ENCODE data around the gene ANKRD37.
"Not testable (repeated sequence)": the region's sequence is repeated elsewhere in the genome, so short reads cannot be mapped to it uniquely, and the experiment has no call there.

The ANKRD37 gene

DNA sequence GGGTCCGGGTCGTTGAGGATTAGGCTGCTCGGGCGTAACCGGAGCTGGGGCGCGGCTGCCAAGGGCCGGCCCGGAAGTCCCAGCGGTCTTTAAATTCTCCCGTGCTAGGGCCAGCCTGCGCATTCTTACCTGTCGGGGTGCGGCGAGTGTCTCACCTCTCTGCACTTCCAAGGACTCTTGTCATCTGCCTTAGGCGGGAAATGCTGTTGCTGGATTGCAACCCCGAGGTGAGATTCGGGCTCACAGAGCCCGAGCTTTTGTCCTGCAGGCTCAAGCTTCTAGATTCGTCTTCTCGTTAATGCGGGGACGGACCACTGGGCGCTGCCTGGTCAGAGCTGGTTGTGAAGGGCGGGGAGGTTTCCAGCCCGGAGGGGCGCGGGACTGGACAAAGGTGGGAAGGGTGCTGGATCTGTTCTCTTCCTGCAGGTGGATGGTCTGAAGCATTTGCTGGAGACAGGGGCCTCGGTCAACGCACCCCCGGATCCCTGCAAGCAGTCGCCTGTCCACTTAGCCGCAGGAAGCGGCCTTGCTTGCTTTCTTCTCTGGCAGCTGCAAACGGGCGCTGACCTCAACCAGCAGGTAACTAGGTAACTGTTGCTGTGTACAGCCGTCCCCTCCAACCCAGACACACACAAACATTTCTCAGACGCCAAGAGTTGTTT, at the start of gene ANKRD37:
ANKRD37 (plus strand) TSS at position 118 of the 662 bp plus-strand sequence; CDS start at position 201, 83 bp downstream.
- DNase-seq (ENCODE audit: low read depth, low spot score): no peak

GRCh38 chr4:185346975-185347601, 49.6 kb upstream of the ANKRD37 start:
- no peak for DNase-seq (ENCODE audit: low read depth, low spot score)

DNA sequence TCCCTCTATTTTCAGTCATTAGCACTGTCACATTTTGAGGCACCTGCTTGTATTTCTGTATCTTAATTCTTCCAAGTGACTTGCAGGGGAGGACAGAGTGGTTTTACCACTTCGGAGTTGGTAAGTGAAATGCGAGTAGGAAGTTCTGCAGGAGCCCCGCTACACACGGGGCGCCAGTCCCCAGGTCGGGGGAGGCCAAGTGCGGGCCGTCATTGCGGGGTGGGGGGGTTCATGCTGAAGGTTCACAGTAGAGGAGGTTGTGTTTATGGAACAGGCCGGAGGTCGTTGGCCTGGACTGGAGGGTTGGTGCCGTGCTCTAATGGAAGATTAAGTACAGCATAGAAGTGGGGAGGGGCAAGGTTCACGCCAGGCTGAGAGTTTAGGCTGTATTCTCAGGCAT, 45.0 kb upstream of the ANKRD37 start:
- DNase-seq (ENCODE audit: low read depth, low spot score): no peak

GRCh38 chr4:185352202-185352601, 44.4 kb upstream of the ANKRD37 start:
- no peak for DNase-seq (ENCODE audit: low read depth, low spot score)

- DNase-seq (ENCODE audit: low read depth, low spot score): no peak
Measured at GRCh38 chr4:185352741-185353140, 43.9 kb upstream of the ANKRD37 start.

GRCh38 chr4:185357211-185357610, 39.4 kb upstream of the ANKRD37 start:
- DNase-seq (ENCODE audit: low read depth, low spot score): no peak

DNA sequence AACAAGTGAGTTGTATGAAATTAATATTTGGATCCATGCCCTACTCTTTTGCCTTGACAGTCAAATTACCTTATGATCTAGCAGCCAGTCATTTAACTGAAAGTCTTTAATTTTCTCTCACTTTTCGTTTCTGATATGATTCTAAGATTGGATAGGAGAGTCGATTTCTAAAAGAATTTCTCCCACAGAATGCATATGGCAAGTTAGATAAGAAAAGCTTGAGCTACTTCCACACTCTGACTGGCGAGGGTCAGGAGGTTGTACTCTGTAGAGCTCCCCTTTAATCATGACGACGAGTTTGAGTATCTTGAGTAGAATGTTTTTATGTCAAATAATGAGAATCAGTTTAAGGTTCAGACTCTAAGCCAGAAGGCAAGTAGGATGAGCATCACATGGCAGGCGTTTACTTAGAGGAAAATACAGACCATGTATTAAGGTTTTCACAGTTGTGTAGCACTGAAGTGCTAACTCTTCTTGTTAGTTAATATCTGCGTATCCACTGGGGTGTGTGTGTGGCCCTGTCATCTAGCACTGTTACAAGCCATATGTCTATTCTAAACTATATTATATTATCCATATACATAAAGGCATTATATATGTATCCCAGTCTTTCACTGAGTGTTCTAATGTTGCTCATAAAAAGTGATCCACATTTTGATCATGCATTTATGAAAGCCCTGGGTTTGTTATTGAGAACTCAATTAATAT, 38.8 kb upstream of the ANKRD37 start:
- DNase-seq (ENCODE audit: low read depth, low spot score): no peak

DNA sequence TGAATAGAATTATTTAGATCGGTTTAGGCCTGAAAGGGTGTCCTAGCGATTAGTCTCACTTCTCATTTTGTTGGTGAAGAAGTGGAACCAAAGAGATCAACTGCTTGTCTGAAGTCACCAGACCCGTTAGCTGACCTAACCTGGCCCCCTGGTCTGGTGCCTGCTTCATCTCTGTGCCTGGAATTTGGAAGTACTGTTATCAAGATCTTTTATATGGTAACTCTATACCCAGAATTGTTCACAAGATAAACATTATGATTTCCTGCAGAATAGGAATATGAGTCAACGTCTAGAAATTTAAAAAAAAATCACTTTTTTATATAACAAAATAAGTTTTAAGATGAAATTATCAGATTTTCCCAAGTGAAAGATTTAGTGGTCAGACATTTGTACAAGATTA, 38.1 kb upstream of the ANKRD37 start:
- no peak for DNase-seq (ENCODE audit: low read depth, low spot score)

DNA sequence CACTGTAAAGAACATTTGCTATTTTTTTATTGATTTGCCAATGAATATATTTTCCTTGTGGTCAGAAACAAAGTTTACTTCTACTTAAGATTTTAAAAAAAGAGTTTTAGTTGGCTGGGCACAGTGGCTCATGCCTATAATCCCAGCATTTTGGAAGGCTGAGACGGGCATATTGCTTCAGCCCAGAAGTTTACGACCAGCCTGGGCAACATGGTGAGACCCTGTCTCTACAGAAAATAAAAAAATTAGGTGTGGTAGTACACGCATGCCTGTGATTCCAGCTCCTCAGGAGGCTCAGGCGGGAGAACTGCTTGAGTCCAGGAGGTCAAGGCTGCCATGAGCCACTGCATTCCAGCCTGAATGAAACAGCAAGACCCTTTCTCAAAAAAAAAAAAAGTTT, 37.7 kb upstream of the ANKRD37 start:
- DNase-seq (ENCODE audit: low read depth, low spot score): no peak

- DNase-seq (ENCODE audit: low read depth, low spot score): no peak
Measured at GRCh38 chr4:185359767-185360446, 36.7 kb upstream of the ANKRD37 start.

- DNase-seq (ENCODE audit: low read depth, low spot score): no peak
Measured at GRCh38 chr4:185361872-185362271, 34.8 kb upstream of the ANKRD37 start.

DNA sequence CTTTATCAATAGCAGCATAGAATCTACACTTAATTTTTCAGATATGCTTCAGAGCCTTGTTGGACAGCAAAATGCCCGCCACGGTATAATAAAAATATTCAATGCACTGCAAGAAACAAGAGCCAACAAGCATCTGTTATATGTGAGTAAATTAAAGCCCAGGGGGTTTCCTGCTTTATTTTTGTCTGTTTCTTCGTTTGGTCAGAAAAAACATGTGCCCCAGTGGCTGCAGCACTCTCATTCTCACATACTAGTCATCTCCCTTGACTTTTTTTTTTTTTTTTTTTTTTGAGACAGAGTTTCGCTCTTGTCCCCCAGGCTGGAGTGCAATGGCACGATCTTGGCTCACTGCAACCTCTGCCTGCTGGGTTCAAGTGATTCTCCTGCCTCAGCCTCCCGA, 34.1 kb upstream of the ANKRD37 start:
- not testable (repeated sequence) for DNase-seq (ENCODE audit: low read depth, low spot score)

DNA sequence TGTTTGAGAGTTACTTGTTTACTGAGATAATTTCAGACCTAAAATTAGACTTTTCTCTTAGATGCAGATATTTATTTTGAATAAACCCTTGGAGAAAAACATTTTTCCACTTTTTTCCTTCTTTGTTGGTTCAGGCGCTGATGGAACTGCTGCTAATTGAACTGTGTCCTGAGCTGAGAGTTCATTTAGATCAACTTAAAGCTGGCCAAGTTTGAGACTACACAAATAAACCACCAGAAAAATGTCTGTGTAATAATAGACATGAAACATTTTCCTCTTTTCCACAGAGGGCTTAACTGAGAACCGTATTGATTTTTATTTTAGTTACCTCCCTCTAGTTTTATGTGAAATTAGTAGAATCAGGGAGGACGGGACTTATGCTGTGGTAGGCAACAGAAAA, 33.4 kb upstream of the ANKRD37 start:
- no peak for DNase-seq (ENCODE audit: low read depth, low spot score)

- no peak for DNase-seq (ENCODE audit: low read depth, low spot score)
Measured at GRCh38 chr4:185364886-185365285, 31.8 kb upstream of the ANKRD37 start.

- no peak for DNase-seq (ENCODE audit: low read depth, low spot score)
Measured at GRCh38 chr4:185369731-185370130, 26.9 kb upstream of the ANKRD37 start.

DNA sequence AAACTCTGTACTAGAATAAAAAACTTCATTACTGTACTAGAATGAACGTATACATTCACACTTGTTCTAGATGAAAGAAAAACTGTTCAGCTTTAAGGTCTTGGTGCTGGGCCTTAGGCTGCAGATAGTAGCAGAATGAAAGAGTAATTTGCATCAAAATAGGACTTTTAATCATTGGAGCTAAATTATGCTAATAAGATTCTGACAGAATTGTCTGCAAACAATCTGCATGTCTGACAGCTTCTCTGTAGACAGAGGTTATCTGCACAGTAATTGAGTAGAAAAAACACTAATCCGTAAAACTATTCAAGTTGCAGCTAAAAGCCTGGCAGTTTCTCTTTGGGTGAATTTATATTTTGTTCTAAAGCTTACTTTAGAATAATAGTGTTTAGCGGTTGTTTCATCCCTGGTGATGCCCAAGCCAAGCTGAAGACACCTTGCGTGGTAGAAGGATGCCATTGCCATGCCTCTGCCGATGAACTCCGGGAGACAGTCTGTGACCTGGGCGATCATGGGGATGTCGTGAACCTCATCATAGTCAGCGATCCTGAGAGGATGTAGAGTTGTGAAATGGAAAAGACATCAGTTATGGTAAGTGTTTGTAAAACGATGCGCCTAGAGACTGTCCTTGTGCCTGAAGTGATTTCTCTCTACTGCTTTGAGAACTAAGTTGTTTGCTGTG, 26.2 kb upstream of the ANKRD37 start:
- DNase-seq (ENCODE audit: low read depth, low spot score): no peak

- no peak for DNase-seq (ENCODE audit: low read depth, low spot score)
Measured at GRCh38 chr4:185371702-185372101, 24.9 kb upstream of the ANKRD37 start.

DNA sequence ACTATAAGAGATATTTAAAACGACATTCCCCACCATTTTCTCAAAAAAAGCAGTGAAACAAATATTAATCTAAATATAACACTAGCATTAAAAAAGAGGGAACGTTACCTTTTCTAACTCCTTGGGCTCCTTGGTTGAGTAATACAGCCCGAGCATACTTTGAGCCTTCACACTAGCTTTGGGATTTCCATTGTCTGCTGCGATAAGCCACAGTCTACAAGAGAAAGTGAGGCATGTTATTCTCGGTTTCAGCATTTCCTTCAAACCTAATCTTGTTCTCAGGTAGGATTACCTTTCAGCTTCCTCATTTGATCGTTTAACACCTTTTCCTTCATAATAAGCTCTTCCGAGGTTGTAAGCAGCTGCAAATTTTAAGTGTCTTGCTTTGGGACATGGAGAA, 22.6 kb upstream of the ANKRD37 start:
- DNase-seq (ENCODE audit: low read depth, low spot score): no peak

DNA sequence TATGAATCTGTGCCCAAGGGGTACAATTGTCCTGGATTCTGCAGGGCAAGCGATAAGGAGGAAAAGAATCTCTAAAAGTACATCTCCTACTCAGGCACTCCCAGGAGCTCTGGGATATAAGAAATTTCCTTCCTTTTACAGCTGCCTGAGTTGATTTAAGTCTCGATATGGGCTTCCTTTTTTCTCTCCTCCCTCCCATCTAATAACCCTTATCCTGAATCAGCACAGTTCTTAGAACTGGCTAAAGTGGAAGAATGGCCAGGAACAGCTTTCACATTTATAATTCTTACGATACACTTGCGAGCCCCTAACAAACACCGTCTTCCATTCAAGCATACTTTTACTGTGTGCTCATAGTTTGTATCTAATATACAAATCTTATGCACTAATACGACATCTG, 22.1 kb upstream of the ANKRD37 start:
- DNase-seq (ENCODE audit: low read depth, low spot score): no peak

DNA sequence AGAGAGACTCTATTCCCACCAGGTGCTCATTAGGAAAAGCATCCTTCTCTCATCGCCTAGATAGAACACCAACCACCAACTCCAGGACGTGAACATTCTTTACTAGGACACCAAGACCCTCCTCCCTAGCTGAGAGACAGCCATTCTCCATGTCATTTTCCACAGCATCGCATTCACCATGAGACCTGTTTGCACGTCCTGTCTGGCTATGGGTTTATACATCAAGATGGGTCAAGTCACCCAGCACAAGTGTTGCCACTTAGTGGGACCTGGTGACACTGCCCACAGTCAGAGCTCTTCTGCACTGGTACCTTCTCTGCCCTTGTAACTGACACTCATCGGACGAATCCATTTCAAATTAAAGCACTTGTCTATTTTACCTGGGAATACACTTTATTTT, 18.4 kb upstream of the ANKRD37 start:
- no peak for DNase-seq (ENCODE audit: low read depth, low spot score)

GRCh38 chr4:185379326-185380295, 17.0 kb upstream of the ANKRD37 start:
- no peak for DNase-seq (ENCODE audit: low read depth, low spot score)
